ENCODE results near the gene ZNF579. TPM values are rescaled to one million over a fixed set of nuclear protein-coding genes. Genes with fewer than 3 reads are reported as not detected.

The ZNF579 gene
- polyA plus RNA-seq, 2 of the 4 experiments (the other 2 are of a cell fraction), result 6.5 to 16.2 TPM

GRCh38 chr19:55559684-55560083 is 21.0 kb downstream of the ZNF579 start:
- peaks cover 6% of the 10 kb centered on the region; the same call in 1 of the 3 replicates for H3K4me1 ChIP-seq
- WGBS (ENCODE audit: missing lambda C conversion rate), result 85% methylated on average over 9 of the region's 9 CpGs
- DNase-seq (ENCODE audit: low read depth in 1 of 2, low spot score in 1 of 2), result no peak
- POLR2A ChIA-PET, result no interaction called here
- no peak for ATAC-seq
- no peak overlapping the region for H3K4me2 ChIP-seq
- H3K4me3 ChIP-seq, result no peak overlapping the region
- 0 out of 3 replicates have a peak, but pooled peaks cover 2% of the 10 kb centered on the region for H3K9me3 ChIP-seq
- H3K27ac ChIP-seq, result no peak overlapping the region
- CTCF ChIA-PET, result interaction anchor here (1.1 to 6.8 kb wide), 5 partner anchors 13 to 92 kb away, joined by 3 to 31 read pairs (median 4); partner anchors contain the start of gene SBK3
- no peak for TF ChIP-seq FOSB (CRISPR knock-in tag; IDR thresholded peaks at IDR 0.05)
- no peak for TF ChIP-seq JUNB (IDR thresholded peaks at IDR 0.05)
- TF ChIP-seq HOXA7 (CRISPR knock-in tag; IDR thresholded peaks at IDR 0.05), result no peak
- no peak for TF ChIP-seq HMGXB4 (CRISPR knock-in tag; IDR thresholded peaks at IDR 0.05; ENCODE audit: borderline replicate concordance)
- TF ChIP-seq CHD4 (IDR thresholded peaks at IDR 0.05; ENCODE audit: borderline replicate concordance), result no peak
- no peak for TF ChIP-seq NFE2L2 (conservative IDR thresholded peaks at IDR 0.05; ENCODE audit: low read length)
- TF ChIP-seq USF2 (IDR thresholded peaks at IDR 0.05), result no peak
- TF ChIP-seq TFCP2L1 (CRISPR knock-in tag; IDR thresholded peaks at IDR 0.05), result no peak
- no peak for FAIRE-seq

GRCh38 chr19:55554741-55555152 is 25.9 kb downstream of the ZNF579 start:
- no peak overlapping the region for H3K4me2 ChIP-seq
- ATAC-seq, result no peak
- no peak for FAIRE-seq
- H3K9me3 ChIP-seq, result no peaks in the 10 kb centered on the region
- no peak for DNase-seq (ENCODE audit: low read depth in 1 of 2, low spot score in 1 of 2)
- ChIA-PET POLR2A (no interaction called here), CTCF (interaction anchor here (1.2 to 2.0 kb wide), 5 partner anchors 10 to 51 kb away, joined by 3 to 7 read pairs (median 4); partner anchors contain the start of gene ZNF865)
- WGBS (ENCODE audit: missing lambda C conversion rate), result 79% methylated on average over 8 of the region's 8 CpGs
- H3K4me3 ChIP-seq, result no peak overlapping the region
- H3K27ac ChIP-seq, result no peak overlapping the region
- TF ChIP-seq NR3C1 (IDR thresholded peaks at IDR 0.05) (no peak), CEBPB (IDR thresholded peaks at IDR 0.05) (no peak), GATA3 (IDR thresholded peaks at IDR 0.05; ENCODE audit: borderline replicate concordance) (no peak), PBX3 (IDR thresholded peaks at IDR 0.05) (no peak), E2F6 (IDR thresholded peaks at IDR 0.05; ENCODE audit: borderline replicate concordance, low read depth) (no peak), FOSB (CRISPR knock-in tag; IDR thresholded peaks at IDR 0.05) (no peak), RAD21 (conservative IDR thresholded peaks at IDR 0.05 in 1 of 2, IDR thresholded peaks at IDR 0.05 in 1 of 2) (no peak), KDM1A (IDR thresholded peaks at IDR 0.05; ENCODE audit: low read depth) (no peak), BHLHE40 (IDR thresholded peaks at IDR 0.05; ENCODE audit: low read depth, low read length) (no peak), HES2 (IDR thresholded peaks at IDR 0.05) (no peak), RCOR1 (IDR thresholded peaks at IDR 0.05; ENCODE audit: low read depth, low read length) (no peak), CHD2 (IDR thresholded peaks at IDR 0.05; ENCODE audit: low read length, partially characterized antibody) (no peak), HOXA7 (CRISPR knock-in tag; IDR thresholded peaks at IDR 0.05) (no peak), ZNF302 (CRISPR knock-in tag; IDR thresholded peaks at IDR 0.05) (no peak), BCL3 (IDR thresholded peaks at IDR 0.05) (no peak), RFX5 (IDR thresholded peaks at IDR 0.05) (no peak), EHF (CRISPR knock-in tag; IDR thresholded peaks at IDR 0.05) (no peak)
- peaks cover 29% of the 10 kb centered on the region for H3K4me1 ChIP-seq

Data from A549 (cell line).